Keratinocyte (primary cell): ENCODE measurements around the gene C15orf40.

Experiments
- EZH2 ChIP-seq: IDR thresholded peaks from one replicate; pipeline ENCODE4 v1.6.1; 2012; ENCODE audit warnings: inconsistent platforms, mild to moderate bottlenecking, low read length, moderate library complexity
- TF ChIP-seq, protein P1 (sequence below), 3 experiments: IDR thresholded peaks in 1 of 3; conservative IDR thresholded peaks in 1 of 3; optimal IDR thresholded peaks in 1 of 3; 2 replicates in 2 of 3; 3 replicates in 1 of 3; pipeline versions ENCODE3 to v1.5.1; 2011; ENCODE audit warnings: low read length in 3 of 3, mild to moderate bottlenecking in 3 of 3, moderate library complexity in 2 of 3, control low read depth in 1 of 3, inconsistent platforms in 1 of 3; ENCODE audit not compliant: insufficient read depth in 2 of 3; ENCODE audit errors: extremely low read depth in 1 of 3

DNA sequence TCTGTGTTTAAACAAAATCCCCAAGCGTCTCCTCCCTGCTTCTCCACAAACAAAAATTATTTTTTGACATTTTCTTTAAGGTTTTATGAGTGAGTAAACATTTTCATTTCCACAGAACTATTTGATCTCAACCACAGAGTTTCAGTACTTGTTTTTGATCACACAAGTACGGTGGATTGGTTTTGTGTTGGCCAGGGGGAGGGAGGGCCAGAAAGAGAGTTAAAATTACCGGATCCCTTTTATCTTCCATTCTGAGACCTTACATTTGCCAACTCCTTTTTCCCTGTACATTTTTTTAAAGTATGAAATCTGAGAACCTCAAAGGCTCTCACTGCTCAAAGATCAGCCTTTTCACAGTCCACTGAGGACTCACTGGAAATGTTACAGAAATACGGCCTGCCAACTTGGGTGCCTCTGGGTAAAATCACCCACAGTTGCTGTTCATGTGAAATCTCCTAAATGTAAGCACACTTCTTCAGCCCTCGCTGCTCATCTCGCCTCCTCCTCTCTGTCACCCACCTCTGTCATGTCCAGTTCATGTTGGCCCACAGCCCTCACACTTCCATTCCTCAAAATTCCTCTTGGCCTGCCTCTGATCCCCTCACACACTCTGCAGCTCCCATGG is 60.6 kb downstream of the C15orf40 start:
- TF ChIP-seq, protein P1, sequence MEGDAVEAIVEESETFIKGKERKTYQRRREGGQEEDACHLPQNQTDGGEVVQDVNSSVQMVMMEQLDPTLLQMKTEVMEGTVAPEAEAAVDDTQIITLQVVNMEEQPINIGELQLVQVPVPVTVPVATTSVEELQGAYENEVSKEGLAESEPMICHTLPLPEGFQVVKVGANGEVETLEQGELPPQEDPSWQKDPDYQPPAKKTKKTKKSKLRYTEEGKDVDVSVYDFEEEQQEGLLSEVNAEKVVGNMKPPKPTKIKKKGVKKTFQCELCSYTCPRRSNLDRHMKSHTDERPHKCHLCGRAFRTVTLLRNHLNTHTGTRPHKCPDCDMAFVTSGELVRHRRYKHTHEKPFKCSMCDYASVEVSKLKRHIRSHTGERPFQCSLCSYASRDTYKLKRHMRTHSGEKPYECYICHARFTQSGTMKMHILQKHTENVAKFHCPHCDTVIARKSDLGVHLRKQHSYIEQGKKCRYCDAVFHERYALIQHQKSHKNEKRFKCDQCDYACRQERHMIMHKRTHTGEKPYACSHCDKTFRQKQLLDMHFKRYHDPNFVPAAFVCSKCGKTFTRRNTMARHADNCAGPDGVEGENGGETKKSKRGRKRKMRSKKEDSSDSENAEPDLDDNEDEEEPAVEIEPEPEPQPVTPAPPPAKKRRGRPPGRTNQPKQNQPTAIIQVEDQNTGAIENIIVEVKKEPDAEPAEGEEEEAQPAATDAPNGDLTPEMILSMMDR (optimal IDR thresholded peaks at IDR 0.05 in 1 of 3, IDR thresholded peaks at IDR 0.05 in 1 of 3, conservative IDR thresholded peaks at IDR 0.05 in 1 of 3; ENCODE audit: extremely low read depth in 1 of 3, insufficient read depth in 2 of 3, low read length in 3 of 3): no peak
- no peak for TF ChIP-seq EZH2
